Measurements from ENCODE around the gene IL17C. TPM values are rescaled to one million over a fixed set of nuclear protein-coding genes. Genes with fewer than 3 reads are reported as not detected.

IL17C gene
- total RNA-seq, 1 experiment from 2014 or later = not detected

- no peak overlapping the region for H3K9ac ChIP-seq (ENCODE audit: low read length)
- H3K9me3 ChIP-seq (ENCODE audit: low read length) = no peaks in the 10 kb centered on the region
- H3K79me2 ChIP-seq (ENCODE audit: low read length) = no peaks in the 10 kb centered on the region
- no peak overlapping the region for H3K4me3 ChIP-seq (ENCODE audit: low read length)
- no peak overlapping the region for H2AFZ ChIP-seq (ENCODE audit: low read length)
- H3K27ac ChIP-seq (ENCODE audit: low read length) = no peak overlapping the region
- H3K4me2 ChIP-seq (ENCODE audit: low read depth, low read length, poor library complexity, severe bottlenecking) = no peak overlapping the region
- DNase-seq = no peak
- no peaks in the 10 kb centered on the region; the same call in 1 of the 2 replicates for H3K36me3 ChIP-seq (ENCODE audit: insufficient read depth, low read length)
- no peaks in the 10 kb centered on the region for H3K27me3 ChIP-seq (ENCODE audit: low read length)
- peaks cover 25% of the 10 kb centered on the region; the same call in 1 of the 2 replicates for H4K20me1 ChIP-seq (ENCODE audit: insufficient read depth, low read depth, low read length)
- peaks cover 28% of the 10 kb centered on the region for H3K4me1 ChIP-seq (ENCODE audit: low read length)
- H3K9me2 ChIP-seq (replicated peaks; ENCODE audit: insufficient read depth, low read length) = no peaks in the 10 kb centered on the region
Observed at GRCh38 chr16:88632587-88632930, 5.8 kb upstream of the IL17C start.

DNA sequence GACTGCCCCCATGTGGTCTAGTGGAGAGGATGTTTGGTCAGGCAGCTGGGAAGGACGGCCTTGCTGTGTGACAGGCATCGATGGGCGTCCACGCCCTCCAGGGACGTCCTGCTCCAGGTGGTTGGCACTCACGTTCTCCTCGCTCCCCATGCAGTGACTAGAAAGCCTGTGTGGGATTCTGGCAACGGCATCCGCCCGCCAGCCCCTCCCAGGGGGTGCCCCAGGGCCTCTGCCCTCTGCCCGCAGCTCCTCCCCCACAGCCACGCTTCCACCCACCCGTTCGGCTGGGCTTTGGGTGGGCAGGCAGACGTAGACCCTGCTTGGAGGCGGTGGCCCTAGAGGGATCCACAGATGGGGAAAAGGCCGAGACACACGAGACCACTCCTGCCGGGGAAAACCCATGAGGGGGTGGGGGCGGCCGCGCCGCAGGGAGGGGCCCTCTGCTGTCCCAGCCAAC lies 4.7 kb upstream of the IL17C start:
- no peak overlapping the region for H3K27ac ChIP-seq (ENCODE audit: low read length)
- H3K4me1 ChIP-seq (ENCODE audit: low read length) = peaks cover 28% of the 10 kb centered on the region
- H2AFZ ChIP-seq (ENCODE audit: low read length) = no peak overlapping the region
- H3K4me3 ChIP-seq (ENCODE audit: low read length) = peak overlapping the region; percentile 31; the same call in 1 of the 2 replicates
- DNase-seq = peak; percentile 67
- 0 out of 2 replicates have a peak overlapping the region, but pooled peaks have one; percentile 19 for H3K9ac ChIP-seq (ENCODE audit: low read length)
- peaks cover 30% of the 10 kb centered on the region for H4K20me1 ChIP-seq (ENCODE audit: insufficient read depth, low read depth, low read length)
- H3K79me2 ChIP-seq (ENCODE audit: low read length) = no peaks in the 10 kb centered on the region
- peak overlapping the region; percentile 54 for H3K4me2 ChIP-seq (ENCODE audit: low read depth, low read length, poor library complexity, severe bottlenecking)
- no peaks in the 10 kb centered on the region for H3K27me3 ChIP-seq (ENCODE audit: low read length)
- H3K9me2 ChIP-seq (replicated peaks; ENCODE audit: insufficient read depth, low read length) = no peaks in the 10 kb centered on the region
- no peaks in the 10 kb centered on the region for H3K9me3 ChIP-seq (ENCODE audit: low read length)
- no peaks in the 10 kb centered on the region; the same call in 1 of the 2 replicates for H3K36me3 ChIP-seq (ENCODE audit: insufficient read depth, low read length)

- Histone ChIP-seq H3K79me2 (ENCODE audit: low read length) (no peaks in the 10 kb centered on the region), H3K36me3 (ENCODE audit: insufficient read depth, low read length) (no peaks in the 10 kb centered on the region; the same call in 1 of the 2 replicates), H3K27me3 (ENCODE audit: low read length) (no peaks in the 10 kb centered on the region), H3K9me3 (ENCODE audit: low read length) (no peaks in the 10 kb centered on the region), H2AFZ (ENCODE audit: low read length) (no peak overlapping the region), H3K4me2 (ENCODE audit: low read depth, low read length, poor library complexity, severe bottlenecking) (peak overlapping the region; percentile 54), H3K9me2 (replicated peaks; ENCODE audit: insufficient read depth, low read length) (no peaks in the 10 kb centered on the region), H3K9ac (ENCODE audit: low read length) (peak overlapping the region; percentile 28), H3K27ac (ENCODE audit: low read length) (no peak overlapping the region), H3K4me1 (ENCODE audit: low read length) (peaks cover 34% of the 10 kb centered on the region), H4K20me1 (ENCODE audit: insufficient read depth, low read depth, low read length) (peaks cover 35% of the 10 kb centered on the region), H3K4me3 (ENCODE audit: low read length) (peak overlapping the region; percentile 31; the same call in 1 of the 2 replicates)
- DNase-seq = peak; percentile 66
Observed at GRCh38 chr16:88634141-88634993, 4.0 kb upstream of the IL17C start.

- Histone ChIP-seq H3K9me2 (replicated peaks; ENCODE audit: insufficient read depth, low read length) (no peaks in the 10 kb centered on the region), H4K20me1 (ENCODE audit: insufficient read depth, low read depth, low read length) (peaks cover 42% of the 10 kb centered on the region), H2AFZ (ENCODE audit: low read length) (no peak overlapping the region), H3K27ac (ENCODE audit: low read length) (no peak overlapping the region), H3K4me2 (ENCODE audit: low read depth, low read length, poor library complexity, severe bottlenecking) (peak overlapping the region; percentile 54), H3K4me3 (ENCODE audit: low read length) (no peak overlapping the region), H3K9me3 (ENCODE audit: low read length) (no peaks in the 10 kb centered on the region), H3K36me3 (ENCODE audit: insufficient read depth, low read length) (no peaks in the 10 kb centered on the region; the same call in 1 of the 2 replicates), H3K4me1 (ENCODE audit: low read length) (peaks cover 42% of the 10 kb centered on the region), H3K9ac (ENCODE audit: low read length) (no peak overlapping the region), H3K79me2 (ENCODE audit: low read length) (no peaks in the 10 kb centered on the region), H3K27me3 (ENCODE audit: low read length) (no peaks in the 10 kb centered on the region)
- peak; percentile 45 for DNase-seq
Observed at GRCh38 chr16:88634994-88635670, 3.2 kb upstream of the IL17C start.

DNA sequence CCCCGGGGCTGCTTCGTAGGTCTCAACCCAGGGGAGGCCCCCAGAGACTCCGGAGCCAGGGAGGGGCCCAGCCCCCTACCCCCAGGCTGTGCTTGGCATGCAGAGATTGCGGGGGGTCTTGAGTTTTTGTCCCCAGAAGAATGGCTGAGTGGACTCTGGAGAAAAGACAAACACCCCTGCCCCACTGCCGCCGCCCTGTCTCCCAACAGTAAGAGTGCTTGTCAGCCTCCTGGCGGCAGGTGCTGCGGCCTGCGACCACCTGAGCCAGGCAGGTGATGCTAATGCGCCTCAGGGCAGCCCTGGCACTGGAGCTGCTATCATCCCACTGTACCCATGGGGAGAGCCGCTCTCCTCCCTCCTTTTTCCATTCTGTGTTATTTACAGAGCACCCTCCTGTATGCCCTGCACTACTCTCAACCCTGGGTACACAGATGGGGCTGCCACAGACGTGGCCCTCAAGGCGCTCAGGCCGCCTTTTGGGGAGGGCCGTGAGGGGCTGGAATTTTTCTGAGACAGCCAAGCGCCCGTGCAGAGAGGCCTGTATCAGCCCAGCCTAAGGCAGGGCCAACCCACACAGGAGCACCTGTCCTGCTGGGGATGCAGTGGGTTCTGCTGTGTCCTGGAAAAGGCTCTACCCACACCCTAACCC lies 2.6 kb upstream of the IL17C start:
- H3K4me1 ChIP-seq (ENCODE audit: low read length) = peaks cover 49% of the 10 kb centered on the region
- H3K79me2 ChIP-seq (ENCODE audit: low read length) = no peaks in the 10 kb centered on the region
- peaks cover 47% of the 10 kb centered on the region for H4K20me1 ChIP-seq (ENCODE audit: insufficient read depth, low read depth, low read length)
- no peaks in the 10 kb centered on the region for H3K9me3 ChIP-seq (ENCODE audit: low read length)
- no peaks in the 10 kb centered on the region for H3K27me3 ChIP-seq (ENCODE audit: low read length)
- H3K4me3 ChIP-seq (ENCODE audit: low read length) = no peak overlapping the region
- no peaks in the 10 kb centered on the region for H3K9me2 ChIP-seq (replicated peaks; ENCODE audit: insufficient read depth, low read length)
- H3K4me2 ChIP-seq (ENCODE audit: low read depth, low read length, poor library complexity, severe bottlenecking) = no peak overlapping the region
- no peak for DNase-seq
- no peak overlapping the region for H3K9ac ChIP-seq (ENCODE audit: low read length)
- no peak overlapping the region for H3K27ac ChIP-seq (ENCODE audit: low read length)
- H3K36me3 ChIP-seq (ENCODE audit: insufficient read depth, low read length) = no peaks in the 10 kb centered on the region
- no peak overlapping the region for H2AFZ ChIP-seq (ENCODE audit: low read length)

DNA sequence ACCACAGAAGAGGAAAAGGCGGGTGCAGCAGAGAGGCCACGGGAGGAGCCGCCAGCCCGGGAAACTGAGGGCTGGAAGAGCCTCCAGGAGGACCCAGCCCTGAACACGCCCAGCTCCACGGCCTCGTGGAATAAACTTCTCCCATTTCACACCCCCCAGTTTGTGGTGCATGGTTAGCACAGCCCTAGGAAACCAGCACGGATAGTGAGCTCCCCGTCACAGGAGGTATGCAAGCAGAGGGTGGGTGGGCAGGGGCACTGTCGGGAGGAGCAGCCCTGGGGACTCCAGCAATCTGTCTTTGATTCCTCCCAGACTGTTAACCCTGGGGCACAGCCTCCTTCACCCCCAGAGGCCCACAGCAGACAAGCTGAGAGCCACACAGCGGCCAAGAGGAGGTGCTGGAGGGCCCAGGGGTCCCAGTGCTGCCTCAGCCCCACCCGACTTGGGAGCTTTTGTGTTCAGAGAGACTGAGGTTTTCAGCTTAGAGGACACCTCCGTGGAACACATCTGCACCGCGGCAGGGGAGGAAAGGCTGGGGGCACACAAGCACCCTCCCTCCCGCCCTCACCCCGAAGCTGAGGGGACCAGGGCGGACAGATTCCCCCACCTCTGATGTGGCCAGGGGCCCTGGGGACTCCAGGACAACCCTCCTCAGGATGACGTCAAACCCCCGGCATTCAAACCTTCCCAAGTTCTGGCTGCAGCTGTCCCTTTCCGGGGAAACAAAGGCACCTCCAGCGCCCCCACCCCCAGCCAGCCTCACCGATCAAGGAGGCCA lies 1.7 kb upstream of the IL17C start:
- Histone ChIP-seq H4K20me1 (ENCODE audit: insufficient read depth, low read depth, low read length) (peaks cover 52% of the 10 kb centered on the region), H3K27ac (ENCODE audit: low read length) (no peak overlapping the region), H3K9ac (ENCODE audit: low read length) (no peak overlapping the region), H3K4me3 (ENCODE audit: low read length) (no peak overlapping the region), H3K27me3 (ENCODE audit: low read length) (no peaks in the 10 kb centered on the region), H3K4me2 (ENCODE audit: low read depth, low read length, poor library complexity, severe bottlenecking) (no peak overlapping the region), H2AFZ (ENCODE audit: low read length) (no peak overlapping the region), H3K9me2 (replicated peaks; ENCODE audit: insufficient read depth, low read length) (no peaks in the 10 kb centered on the region), H3K79me2 (ENCODE audit: low read length) (no peaks in the 10 kb centered on the region), H3K4me1 (ENCODE audit: low read length) (peaks cover 53% of the 10 kb centered on the region), H3K36me3 (ENCODE audit: insufficient read depth, low read length) (no peaks in the 10 kb centered on the region), H3K9me3 (ENCODE audit: low read length) (no peaks in the 10 kb centered on the region)
- DNase-seq = no peak

DNA sequence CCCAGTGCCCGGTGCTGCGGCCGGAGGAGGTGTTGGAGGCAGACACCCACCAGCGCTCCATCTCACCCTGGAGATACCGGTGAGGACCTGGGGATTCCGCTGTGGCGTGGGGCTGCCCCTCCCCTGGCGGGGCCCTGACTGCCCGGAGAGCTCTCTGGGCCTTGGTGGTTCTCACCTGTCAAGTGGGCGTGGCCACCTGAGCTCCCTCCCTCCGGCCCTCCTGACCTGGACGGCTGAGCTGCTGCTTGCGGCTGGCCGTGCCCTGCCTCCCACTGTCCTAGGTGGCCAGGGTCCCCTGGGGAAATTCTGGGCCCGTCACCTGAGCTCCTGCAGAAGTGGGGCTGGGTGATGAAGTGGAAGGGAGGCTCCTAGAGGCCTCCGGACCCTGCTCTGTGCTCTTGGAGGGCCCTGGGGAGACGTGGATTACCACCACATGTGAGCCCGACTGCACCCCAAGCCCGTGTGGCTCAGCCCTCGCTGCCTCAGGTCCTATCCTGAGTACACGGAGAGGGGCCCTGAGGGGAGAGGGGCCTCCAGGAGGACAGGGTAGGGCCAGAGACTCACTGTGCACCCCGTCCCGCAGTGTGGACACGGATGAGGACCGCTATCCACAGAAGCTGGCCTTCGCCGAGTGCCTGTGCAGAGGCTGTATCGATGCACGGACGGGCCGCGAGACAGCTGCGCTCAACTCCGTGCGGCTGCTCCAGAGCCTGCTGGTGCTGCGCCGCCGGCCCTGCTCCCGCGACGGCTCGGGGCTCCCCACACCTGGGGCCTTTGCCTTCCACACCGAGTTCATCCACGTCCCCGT lies 1.1 kb downstream of the IL17C start:
- no peaks in the 10 kb centered on the region for H3K79me2 ChIP-seq (ENCODE audit: low read length)
- no peaks in the 10 kb centered on the region for H3K9me2 ChIP-seq (replicated peaks; ENCODE audit: insufficient read depth, low read length)
- H3K27ac ChIP-seq (ENCODE audit: low read length) = no peak overlapping the region
- 0 out of 2 replicates have a peak overlapping the region, but pooled peaks have one; percentile 0 for H3K4me3 ChIP-seq (ENCODE audit: low read length)
- no peaks in the 10 kb centered on the region for H3K27me3 ChIP-seq (ENCODE audit: low read length)
- peak; percentile 73 for DNase-seq
- peak overlapping the region; percentile 38 for H3K4me2 ChIP-seq (ENCODE audit: low read depth, low read length, poor library complexity, severe bottlenecking)
- peaks cover 53% of the 10 kb centered on the region for H4K20me1 ChIP-seq (ENCODE audit: insufficient read depth, low read depth, low read length)
- H3K4me1 ChIP-seq (ENCODE audit: low read length) = peaks cover 38% of the 10 kb centered on the region
- H2AFZ ChIP-seq (ENCODE audit: low read length) = no peak overlapping the region
- peak overlapping the region; percentile 37 for H3K9ac ChIP-seq (ENCODE audit: low read length)
- no peaks in the 10 kb centered on the region for H3K9me3 ChIP-seq (ENCODE audit: low read length)
- H3K36me3 ChIP-seq (ENCODE audit: insufficient read depth, low read length) = no peaks in the 10 kb centered on the region; the same call in 1 of the 2 replicates
